HL-60/S4 (cell line): ENCODE results near the gene TNFRSF12A.

ENCODE experiments used
- in situ Hi-C: fragments of 300-500 bp; cut with MboI; formaldehyde crosslinking; loops from 2 replicates; pipeline ENCODE4 v1.14.3; 2022; ENCODE audit warnings: low sequenced_read_pairs

Gene TNFRSF12A

GRCh38 chr16:3010510-3010909 is 9.7 kb upstream of the TNFRSF12A start:
- in situ Hi-C loops, result no loop called here

- in situ Hi-C loops, result no loop called here
Observed at GRCh38 chr16:3012246-3012645, 7.9 kb upstream of the TNFRSF12A start.

DNA sequence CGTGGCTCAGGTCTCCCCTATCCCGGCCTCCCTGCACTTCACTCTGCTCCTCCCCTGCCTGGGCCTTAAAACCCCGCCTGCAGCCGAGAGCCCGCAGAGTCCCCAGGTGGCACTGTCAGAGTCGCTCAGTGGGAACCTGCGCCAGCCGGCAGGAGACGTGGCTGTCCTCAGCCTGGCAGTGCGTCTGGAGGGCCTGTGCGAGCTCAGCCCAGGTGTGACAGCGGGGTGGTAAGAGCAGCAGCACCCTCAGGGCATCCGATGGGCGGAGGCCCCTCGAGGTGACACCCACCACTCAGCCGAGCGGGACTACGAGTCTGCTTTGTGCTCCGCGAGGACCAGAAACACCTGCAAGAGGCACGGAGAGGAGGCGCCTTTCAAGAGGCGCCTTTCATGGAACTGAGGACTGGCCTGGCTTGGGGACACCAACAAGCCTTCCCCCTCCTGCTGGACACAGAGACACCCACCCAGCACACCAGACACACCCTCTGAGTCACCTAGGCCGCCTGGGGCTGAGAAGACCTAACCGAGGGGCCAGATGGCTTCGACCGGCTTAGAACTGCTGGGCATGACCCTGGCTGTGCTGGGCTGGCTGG is 7.2 kb upstream of the TNFRSF12A start, which contains the start of gene CLDN9:
Gene CLDN9 (plus strand): TSS at position 96 of the 593 bp plus-strand sequence. CDS start 440 bp downstream, at position 536.
- in situ Hi-C loops, result no loop called here

DNA sequence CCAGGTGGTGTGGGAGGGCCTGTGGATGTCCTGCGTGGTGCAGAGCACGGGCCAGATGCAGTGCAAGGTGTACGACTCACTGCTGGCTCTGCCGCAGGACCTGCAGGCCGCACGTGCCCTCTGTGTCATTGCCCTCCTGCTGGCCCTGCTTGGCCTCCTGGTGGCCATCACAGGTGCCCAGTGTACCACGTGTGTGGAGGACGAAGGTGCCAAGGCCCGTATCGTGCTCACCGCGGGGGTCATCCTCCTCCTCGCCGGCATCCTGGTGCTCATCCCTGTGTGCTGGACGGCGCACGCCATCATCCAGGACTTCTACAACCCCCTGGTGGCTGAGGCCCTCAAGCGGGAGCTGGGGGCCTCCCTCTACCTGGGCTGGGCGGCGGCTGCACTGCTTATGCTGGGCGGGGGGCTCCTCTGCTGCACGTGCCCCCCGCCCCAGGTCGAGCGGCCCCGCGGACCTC is 6.6 kb upstream of the TNFRSF12A start:
- in situ Hi-C loops, result no loop called here

DNA sequence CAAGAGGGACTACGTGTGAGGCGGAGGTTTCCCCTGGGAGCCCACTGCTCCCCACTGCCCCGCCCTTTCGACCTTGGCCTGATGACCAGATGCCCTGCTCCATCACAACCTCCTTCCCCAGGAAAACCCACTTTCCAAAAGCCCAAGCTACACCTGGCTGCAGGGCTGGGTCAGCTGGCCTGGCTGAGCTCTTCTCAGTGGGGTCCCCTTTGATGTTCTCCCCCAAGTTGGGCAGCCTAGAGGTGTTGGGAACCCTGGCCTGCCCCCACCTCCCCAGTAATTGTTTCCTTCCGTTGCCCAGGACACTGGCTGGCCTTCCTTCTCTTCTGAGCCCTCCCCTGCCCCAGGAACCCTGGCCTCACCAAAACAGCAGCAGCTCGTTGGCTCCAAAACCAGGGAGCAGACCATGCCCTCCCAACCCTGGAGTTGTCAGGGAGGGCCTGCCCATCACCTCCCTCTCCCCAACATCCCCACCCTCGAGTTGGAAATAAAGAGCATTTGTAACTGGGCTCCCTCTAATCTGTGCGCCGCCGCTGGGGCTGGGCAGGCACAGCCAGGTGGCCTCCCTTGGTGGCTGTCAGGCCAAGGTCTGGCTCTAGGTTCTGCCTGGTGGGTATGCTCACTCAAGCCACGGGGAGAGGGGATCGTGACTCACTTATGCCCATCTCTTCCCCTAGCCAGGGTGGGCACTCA is 6.0 kb upstream of the TNFRSF12A start:
- in situ Hi-C loops, result no loop called here

GRCh38 chr16:3014971-3015370 is 5.2 kb upstream of the TNFRSF12A start:
- in situ Hi-C loops, result no loop called here

- in situ Hi-C loops, result no loop called here
Observed at GRCh38 chr16:3015865-3016521, 4.2 kb upstream of the TNFRSF12A start.

DNA sequence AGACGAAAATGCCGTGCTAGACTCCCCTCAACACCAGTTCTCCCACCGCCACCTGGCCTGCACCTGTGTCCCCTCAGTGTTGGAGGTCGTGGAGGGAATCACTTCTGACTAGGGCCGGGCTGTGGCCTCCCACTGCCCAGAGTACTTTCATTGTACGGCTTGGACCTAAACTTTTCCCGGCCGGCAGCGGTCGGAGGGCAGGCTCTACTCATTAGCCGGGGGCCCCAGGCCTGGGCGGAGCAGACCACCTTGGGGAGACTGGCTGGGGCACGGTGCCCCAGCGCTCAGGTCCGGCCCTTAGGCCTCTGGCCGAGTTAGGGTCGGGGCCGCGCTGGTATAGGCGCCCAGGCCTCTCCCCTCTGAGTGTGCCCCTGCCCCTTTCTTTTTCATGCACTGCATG is 2.8 kb upstream of the TNFRSF12A start:
- in situ Hi-C loops, result no loop called here

GRCh38 chr16:3017794-3018506 is 2.2 kb upstream of the TNFRSF12A start, which contains the start of gene CLDN6:
TSS of gene CLDN6 (minus strand) at chr16:3018183. CDS start at chr16:3016021, 2,162 bp downstream.
- in situ Hi-C loops, result no loop called here

DNA sequence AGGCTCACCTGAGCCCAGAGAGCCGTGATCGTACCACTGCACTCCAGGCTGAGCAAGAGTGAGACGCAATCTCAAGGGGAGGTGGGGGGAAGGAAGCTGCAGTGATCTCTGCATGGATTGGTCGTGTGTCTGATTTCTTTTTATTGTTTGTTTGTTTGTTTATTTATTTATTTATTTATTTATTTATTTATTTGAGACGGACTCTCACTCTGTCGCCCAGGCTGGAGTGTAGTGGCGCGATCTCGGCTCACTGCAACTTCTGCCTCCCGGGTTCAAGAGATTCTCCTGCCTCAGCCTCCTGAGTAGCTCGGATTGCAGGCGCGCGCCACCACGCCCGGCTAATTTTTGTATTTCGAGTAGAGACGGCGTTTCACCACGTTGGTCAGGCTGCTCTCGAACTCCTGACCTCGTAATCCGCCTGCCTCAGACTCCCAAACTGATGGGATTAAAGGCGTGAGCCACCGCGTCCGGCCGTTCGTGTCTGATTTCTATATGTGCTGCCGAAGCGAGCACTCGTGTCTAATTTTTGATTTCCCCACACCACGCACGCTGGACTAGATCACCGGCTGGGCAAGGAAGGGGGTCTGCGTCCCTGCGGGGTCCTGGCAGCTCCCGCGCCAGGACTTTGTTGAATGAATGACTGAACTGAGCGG is 448 bp upstream of the TNFRSF12A start:
- in situ Hi-C loops, result no loop called here

DNA sequence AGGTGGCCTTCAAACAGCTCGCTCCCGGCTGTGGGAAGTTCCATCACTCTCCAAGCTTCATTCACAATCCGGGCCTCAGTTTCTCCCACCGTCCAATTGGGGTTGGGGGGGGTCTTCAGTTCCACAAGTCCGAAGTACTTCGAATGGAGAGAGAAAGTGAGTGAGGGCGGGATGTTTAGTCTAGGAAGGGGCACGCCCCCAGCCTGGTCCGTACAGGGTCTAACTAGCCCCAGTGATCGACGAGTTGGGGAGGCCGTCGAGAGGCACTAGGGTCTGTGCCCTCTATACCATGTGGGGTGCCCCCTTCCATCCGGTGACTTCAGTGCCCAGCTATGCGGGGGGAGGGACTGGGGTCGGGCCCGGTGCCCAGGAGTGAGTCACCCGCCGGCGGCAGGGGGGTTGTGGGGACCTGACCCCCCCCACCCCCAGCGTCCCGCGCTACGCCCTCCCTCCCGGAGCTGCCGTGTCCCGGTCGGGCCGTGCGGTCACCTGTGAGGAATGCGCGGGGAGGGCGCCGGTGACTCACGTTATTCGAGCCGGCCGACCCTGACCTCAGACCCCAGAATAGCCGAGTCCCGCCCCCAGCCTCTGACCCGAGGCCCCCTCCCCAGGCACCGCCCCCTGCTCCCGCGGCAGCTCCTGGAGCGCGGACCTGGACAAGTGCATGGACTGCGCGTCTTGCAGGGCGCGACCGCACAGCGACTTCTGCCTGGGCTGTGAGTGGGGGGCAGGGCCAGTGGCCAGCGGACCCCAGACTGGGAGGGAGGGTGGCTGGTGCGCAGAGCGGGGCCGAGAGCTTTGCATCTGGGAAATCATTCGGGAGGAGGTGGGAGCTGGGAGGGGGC is 658 bp downstream of the TNFRSF12A start:
- in situ Hi-C loops, result no loop called here

DNA sequence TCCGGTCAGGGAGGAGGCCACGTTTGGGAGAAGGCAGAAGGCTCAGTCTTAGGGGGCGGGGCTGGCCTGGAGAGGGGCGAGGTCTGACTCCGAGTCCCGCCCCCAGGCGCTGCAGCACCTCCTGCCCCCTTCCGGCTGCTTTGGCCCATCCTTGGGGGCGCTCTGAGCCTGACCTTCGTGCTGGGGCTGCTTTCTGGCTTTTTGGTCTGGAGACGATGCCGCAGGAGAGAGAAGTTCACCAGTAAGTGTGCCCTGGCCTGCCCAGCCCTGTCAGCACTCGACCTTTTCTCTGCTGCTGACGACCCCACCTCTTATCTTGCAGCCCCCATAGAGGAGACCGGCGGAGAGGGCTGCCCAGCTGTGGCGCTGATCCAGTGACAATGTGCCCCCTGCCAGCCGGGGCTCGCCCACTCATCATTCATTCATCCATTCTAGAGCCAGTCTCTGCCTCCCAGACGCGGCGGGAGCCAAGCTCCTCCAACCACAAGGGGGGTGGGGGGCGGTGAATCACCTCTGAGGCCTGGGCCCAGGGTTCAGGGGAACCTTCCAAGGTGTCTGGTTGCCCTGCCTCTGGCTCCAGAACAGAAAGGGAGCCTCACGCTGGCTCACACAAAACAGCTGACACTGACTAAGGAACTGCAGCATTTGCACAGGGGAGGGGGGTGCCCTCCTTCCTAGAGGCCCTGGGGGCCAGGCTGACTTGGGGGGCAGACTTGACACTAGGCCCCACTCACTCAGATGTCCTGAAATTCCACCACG is 1.5 kb downstream of the TNFRSF12A start:
- in situ Hi-C loops, result no loop called here

DNA sequence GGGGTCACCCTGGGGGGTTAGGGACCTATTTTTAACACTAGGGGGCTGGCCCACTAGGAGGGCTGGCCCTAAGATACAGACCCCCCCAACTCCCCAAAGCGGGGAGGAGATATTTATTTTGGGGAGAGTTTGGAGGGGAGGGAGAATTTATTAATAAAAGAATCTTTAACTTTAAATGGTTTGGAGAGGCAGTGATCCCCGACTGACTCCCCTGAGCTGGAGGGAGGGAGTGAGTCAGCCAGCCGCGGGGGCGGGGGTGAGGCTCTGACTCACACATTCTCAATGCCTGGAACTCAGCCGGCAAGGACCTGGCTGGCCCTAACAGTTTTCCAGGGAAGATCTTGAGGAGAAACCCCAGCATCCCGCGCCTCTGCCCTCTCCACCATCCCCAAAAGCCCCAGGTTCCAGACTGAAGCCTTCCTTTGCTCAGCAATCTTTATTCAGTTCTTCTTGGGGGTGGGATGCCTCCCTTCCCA is 2.1 kb downstream of the TNFRSF12A start:
- in situ Hi-C loops, result no loop called here

DNA sequence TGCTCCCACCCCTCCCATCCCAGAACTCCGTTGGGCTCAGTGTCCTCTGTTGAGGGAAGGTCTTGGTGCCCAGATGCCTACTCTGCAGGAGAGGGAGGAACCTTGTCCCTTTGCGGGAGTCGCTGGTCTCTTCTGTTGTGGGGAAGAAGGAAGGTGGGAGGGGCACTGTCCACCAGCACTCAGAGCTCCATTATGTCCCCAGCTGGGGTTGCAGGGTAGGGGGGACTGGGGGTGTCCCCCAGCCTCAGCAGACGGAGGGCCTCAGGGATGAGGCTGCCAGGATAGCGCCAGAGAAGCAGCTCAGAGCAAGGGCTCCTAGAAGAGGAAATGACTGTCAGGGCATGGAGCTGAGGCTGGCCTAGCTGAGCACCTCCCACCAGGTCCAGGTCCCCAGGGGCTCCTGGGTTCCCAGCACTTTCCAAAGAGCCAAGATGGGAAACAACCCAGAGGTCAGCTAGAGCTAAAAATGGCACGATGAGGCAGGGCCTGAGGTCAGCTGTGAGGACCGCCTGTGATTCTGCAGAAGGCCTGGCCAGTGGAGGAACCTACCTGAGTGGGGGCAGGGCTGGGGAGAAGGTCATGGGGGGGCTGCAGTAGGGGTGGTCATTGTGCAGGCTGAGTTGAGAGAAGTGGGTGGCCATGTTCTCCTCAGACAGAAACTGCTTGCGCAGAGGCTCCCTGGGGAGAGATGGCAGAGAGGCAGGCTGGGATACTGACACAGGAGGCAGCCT is 2.7 kb downstream of the TNFRSF12A start:
- in situ Hi-C loops, result no loop called here

DNA sequence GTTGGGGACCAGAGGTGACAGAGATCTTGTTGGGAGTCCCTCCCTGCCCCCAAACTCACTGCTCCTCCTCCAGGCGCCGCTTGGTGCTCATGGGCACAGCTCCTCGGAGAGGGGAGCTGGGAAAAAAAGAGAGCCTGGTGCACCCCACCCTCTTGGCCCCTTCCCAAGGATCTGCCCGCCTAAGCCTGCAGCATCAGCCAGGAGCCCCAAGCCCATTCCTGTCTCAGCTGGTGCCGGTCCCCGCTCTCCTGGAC is 3.2 kb downstream of the TNFRSF12A start:
- in situ Hi-C loops, result no loop called here

DNA sequence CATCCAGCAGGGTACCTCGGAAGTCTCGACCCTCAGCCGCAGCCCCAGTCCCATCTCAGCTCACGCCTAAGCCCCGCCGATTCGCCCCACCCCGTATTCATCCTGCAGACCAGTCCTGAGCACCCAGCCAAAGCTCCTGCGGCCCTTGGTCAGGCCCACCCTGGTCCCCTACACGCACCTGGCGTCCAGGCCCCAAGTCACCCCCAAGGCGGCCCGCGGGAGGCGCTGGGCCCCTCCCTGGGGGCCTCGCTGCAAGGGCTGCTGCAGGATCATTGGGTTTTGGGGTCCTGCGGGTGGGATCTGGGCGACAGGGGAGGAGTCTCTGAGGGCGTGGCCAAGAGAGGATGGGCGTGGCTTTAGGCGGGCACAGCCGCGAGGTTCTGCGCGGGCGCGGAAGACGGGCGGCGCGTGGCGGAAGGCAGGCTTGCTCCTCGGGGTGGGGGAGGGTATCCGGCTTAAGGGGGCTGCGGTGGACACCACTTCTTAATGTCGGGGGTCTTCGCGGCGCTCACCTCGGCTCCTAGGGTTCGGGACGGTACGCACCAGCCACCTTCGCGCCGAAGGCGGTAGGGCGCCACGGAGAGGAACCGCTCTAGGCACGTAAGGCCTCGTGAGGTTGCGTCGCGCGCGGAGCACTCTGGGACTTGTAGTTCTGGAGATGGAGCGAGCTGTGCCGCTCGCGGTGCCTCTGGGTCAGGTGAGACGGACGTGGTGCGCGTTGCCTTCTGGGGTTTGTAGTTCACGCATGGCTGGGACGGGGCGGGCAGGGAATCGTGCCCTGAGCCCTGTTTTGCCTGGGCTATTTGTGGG is 3.7 kb downstream of the TNFRSF12A start, which contains the start of the genes HCFC1R1 and THOC6:
Gene HCFC1R1 (minus strand): TSS at position 274 of the 810 bp plus-strand sequence. CDS start 1 bp downstream, at position 273.
Gene THOC6 (plus strand): TSS at position 367 of the 810 bp plus-strand sequence. CDS start 292 bp downstream, at position 659.
- in situ Hi-C loops, result no loop called here
